ENCODE results near the gene MASTL. TPM values are rescaled to one million over a fixed set of nuclear protein-coding genes. Genes with fewer than 3 reads are reported as not detected.

MASTL gene
- 15.7 and 17.7 TPM in 2 replicates for total RNA-seq

GRCh38 chr10:27155066-27155754 lies at the start of gene MASTL:
Gene MASTL (plus strand): TSS chr10:27155352. CDS start chr10:27155427, 75 bp downstream.

Other genes with a start within 250 kb of the MASTL start
- gene ANKRD26, start 54.9 kb upstream of the MASTL start, total RNA-seq: 4.2 and 9.1 TPM in 2 replicates
- gene YME1L1, start 968 bp upstream of the MASTL start, total RNA-seq: 76.6 and 115 TPM in 2 replicates
- gene ACBD5, start 85.4 kb downstream of the MASTL start, total RNA-seq: 18.1 and 27.9 TPM in 2 replicates